HepG2 (cell line): ENCODE results near the gene DNPH1. TPM values are rescaled to one million over a fixed set of nuclear protein-coding genes. Genes with fewer than 3 reads are reported as not detected.

Experiments
- ADNP ChIP-seq: sonication (generic); formaldehyde crosslinking; IDR thresholded peaks from 2 replicates; pipeline ENCODE4 v1.4.0; 2020; ENCODE audit warnings: missing genetic modification reagents
- CHD2 ChIP-seq: IDR thresholded peaks from 2 replicates; pipeline ENCODE4 v1.6.1; 2011; ENCODE audit warnings: low read depth, low read length, improper control_type of control experiment
- GPBP1L1 ChIP-seq: sonication (generic); formaldehyde crosslinking; IDR thresholded peaks from 2 replicates; pipeline ENCODE4 v1.5.0; 2020; ENCODE audit warnings: mild to moderate bottlenecking, missing genetic modification reagents
- GTF2F1 ChIP-seq: fragments of 150-350 bp; IDR thresholded peaks from 2 replicates; pipeline ENCODE4 v1.6.1; 2014; ENCODE audit warnings: low read length
- MTF2 ChIP-seq: sonication (generic); formaldehyde crosslinking; IDR thresholded peaks from 2 replicates; pipeline ENCODE4 v1.5.0; 2020; ENCODE audit warnings: missing genetic modification reagents, borderline replicate concordance
- SAP130 ChIP-seq: IDR thresholded peaks from 2 replicates; pipeline ENCODE4 v1.6.1; 2016; ENCODE audit warnings: low read depth
- TBL1XR1 ChIP-seq: fragments of 150-350 bp; IDR thresholded peaks from 2 replicates; pipeline ENCODE4 v1.6.1; 2014; ENCODE audit warnings: borderline replicate concordance, low read length; ENCODE audit not compliant: partially characterized antibody
- ZNF383 ChIP-seq: sonication (generic); formaldehyde crosslinking; IDR thresholded peaks from 2 replicates; pipeline ENCODE4 v1.4.0; 2020; ENCODE audit warnings: missing genetic modification reagents, mild to moderate bottlenecking, borderline replicate concordance
- ZNF629 ChIP-seq: sonication (generic); formaldehyde crosslinking; conservative IDR thresholded peaks from 2 replicates; pipeline ENCODE4 v1.5.0; 2020; ENCODE audit warnings: missing genetic modification reagents
- ZNF713 ChIP-seq: sonication (generic); formaldehyde crosslinking; IDR thresholded peaks from 2 replicates; pipeline ENCODE4 v1.4.0; 2020; ENCODE audit warnings: mild to moderate bottlenecking, missing genetic modification reagents
- ZSCAN30 ChIP-seq: sonication (generic); formaldehyde crosslinking; IDR thresholded peaks from 2 replicates; pipeline ENCODE4 v1.5.0; 2020; ENCODE audit warnings: mild to moderate bottlenecking, missing genetic modification reagents
- ZSCAN9 ChIP-seq: IDR thresholded peaks from 2 replicates; pipeline ENCODE4 v1.6.1; 2016; ENCODE audit warnings: borderline replicate concordance
- polyA plus RNA-seq, 8 experiments: library from polyadenylated mRNA; depleted of rRNA in 3 of 8; stranded (reverse) in 7 of 8; unstranded in 1 of 8; fragments of >200 nt; fragmentation: Illumina TruSeq in 4 of 8; extraction: Trizol in 4 of 8; gene quantifications; 2 replicates each; pipeline versions ENCODE4 v1.2.1 to v1.2.3, GENCODE V29; 2011 to 2016; ENCODE audit warnings: low read depth in 4 of 8, missing spikeins in 1 of 8, mixed read lengths in 1 of 8; ENCODE audit not compliant: insufficient read depth in 1 of 8
- total RNA-seq, 5 experiments: library from RNA; depleted of rRNA; stranded (reverse); fragments of >200 nt; fragmentation: Illumina TruSeq; extraction: Trizol; gene quantifications; 2 replicates each; pipeline ENCODE4 v1.2.3, GENCODE V29; 2016; ENCODE audit warnings: low read depth in 1 of 5
- TF ChIP-seq, protein P1 (sequence below): sonication (generic); formaldehyde crosslinking; IDR thresholded peaks from one replicate; pipeline ENCODE4 v1.5.1; 2020; ENCODE audit warnings: mild to moderate bottlenecking, missing genetic modification reagents; ENCODE audit errors: not compliant biosample characterization
- TF ChIP-seq, protein P2 (sequence below): sonication (generic); formaldehyde crosslinking; IDR thresholded peaks from 2 replicates; pipeline ENCODE4 v1.4.0; 2020; ENCODE audit warnings: missing genetic modification reagents, borderline replicate concordance

The DNPH1 gene
- total and polyA plus RNA-seq, 2 of the 13 experiments (the other 11 are each of a cell fraction or from before 2014, with no cell fraction given): 56.5 to 75.1 TPM

GRCh38 chr6:43268782-43269272, 39.5 kb upstream of the DNPH1 start (continued):
- TF ChIP-seq GPBP1L1 (CRISPR knock-in tag): no peak
- TF ChIP-seq ZNF629 (CRISPR knock-in tag): peak; percentile 90
- no peak for TF ChIP-seq ZSCAN30
- TF ChIP-seq, protein P1, sequence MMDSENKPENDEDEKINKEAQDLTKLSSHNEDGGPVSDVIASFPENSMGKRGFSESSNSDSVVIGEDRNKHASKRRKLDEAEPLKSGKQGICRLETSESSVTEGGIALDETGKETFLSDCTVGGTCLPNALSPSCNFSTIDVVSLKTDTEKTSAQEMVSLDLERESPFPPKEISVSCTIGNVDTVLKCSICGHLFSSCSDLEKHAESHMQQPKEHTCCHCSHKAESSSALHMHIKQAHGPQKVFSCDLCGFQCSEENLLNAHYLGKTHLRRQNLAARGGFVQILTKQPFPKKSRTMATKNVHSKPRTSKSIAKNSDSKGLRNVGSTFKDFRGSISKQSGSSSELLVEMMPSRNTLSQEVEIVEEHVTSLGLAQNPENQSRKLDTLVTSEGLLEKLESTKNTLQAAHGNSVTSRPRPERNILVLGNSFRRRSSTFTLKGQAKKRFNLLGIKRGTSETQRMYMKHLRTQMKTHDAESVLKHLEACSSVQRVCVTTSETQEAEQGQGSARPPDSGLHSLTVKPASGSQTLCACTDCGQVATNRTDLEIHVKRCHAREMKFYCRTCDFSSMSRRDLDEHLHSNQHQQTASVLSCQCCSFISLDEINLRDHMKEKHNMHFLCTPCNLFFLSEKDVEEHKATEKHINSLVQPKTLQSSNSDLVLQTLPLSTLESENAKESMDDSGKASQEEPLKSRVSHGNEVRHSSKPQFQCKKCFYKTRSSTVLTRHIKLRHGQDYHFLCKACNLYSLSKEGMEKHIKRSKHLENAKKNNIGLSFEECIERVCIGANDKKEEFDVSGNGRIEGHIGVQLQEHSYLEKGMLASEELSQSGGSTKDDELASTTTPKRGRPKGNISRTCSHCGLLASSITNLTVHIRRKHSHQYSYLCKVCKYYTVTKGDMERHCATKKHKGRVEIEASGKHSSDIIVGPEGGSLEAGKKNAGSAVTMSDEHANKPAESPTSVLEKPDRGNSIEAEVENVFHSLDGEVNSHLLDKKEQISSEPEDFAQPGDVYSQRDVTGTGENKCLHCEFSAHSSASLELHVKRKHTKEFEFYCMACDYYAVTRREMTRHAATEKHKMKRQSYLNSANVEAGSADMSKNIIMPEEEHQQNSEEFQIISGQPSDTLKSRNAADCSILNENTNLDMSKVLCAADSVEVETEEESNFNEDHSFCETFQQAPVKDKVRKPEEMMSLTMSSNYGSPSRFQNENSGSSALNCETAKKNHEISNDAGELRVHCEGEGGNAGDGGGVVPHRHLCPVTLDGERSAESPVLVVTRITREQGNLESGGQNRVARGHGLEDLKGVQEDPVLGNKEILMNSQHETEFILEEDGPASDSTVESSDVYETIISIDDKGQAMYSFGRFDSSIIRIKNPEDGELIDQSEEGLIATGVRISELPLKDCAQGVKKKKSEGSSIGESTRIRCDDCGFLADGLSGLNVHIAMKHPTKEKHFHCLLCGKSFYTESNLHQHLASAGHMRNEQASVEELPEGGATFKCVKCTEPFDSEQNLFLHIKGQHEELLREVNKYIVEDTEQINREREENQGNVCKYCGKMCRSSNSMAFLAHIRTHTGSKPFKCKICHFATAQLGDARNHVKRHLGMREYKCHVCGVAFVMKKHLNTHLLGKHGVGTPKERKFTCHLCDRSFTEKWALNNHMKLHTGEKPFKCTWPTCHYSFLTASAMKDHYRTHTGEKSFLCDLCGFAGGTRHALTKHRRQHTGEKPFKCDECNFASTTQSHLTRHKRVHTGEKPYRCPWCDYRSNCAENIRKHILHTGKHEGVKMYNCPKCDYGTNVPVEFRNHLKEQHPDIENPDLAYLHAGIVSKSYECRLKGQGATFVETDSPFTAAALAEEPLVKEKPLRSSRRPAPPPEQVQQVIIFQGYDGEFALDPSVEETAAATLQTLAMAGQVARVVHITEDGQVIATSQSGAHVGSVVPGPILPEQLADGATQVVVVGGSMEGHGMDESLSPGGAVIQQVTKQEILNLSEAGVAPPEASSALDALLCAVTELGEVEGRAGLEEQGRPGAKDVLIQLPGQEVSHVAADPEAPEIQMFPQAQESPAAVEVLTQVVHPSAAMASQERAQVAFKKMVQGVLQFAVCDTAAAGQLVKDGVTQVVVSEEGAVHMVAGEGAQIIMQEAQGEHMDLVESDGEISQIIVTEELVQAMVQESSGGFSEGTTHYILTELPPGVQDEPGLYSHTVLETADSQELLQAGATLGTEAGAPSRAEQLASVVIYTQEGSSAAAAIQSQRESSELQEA: no peak
- no peak for TF ChIP-seq TBL1XR1
- peak; percentile 61; the same call in 1 of the 2 replicates for TF ChIP-seq ADNP (CRISPR knock-in tag)
- no peak for TF ChIP-seq ZSCAN9 (CRISPR knock-in tag)
- TF ChIP-seq ZNF713 (CRISPR knock-in tag): no peak
- no peak for TF ChIP-seq SAP130 (CRISPR knock-in tag)
- no peak for TF ChIP-seq CHD2
- TF ChIP-seq GTF2F1: no peak
- no peak for TF ChIP-seq ZNF383 (CRISPR knock-in tag)
- TF ChIP-seq MTF2: no peak
- TF ChIP-seq, protein P2, sequence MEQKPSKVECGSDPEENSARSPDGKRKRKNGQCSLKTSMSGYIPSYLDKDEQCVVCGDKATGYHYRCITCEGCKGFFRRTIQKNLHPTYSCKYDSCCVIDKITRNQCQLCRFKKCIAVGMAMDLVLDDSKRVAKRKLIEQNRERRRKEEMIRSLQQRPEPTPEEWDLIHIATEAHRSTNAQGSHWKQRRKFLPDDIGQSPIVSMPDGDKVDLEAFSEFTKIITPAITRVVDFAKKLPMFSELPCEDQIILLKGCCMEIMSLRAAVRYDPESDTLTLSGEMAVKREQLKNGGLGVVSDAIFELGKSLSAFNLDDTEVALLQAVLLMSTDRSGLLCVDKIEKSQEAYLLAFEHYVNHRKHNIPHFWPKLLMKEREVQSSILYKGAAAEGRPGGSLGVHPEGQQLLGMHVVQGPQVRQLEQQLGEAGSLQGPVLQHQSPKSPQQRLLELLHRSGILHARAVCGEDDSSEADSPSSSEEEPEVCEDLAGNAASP (CRISPR knock-in tag): no peak
